KBM-7 (cell line): ENCODE data around the gene CYP4B1.

Experiments
- DNase-seq: peaks from one replicate; pipeline ENCODE4 v3.0.0-alpha.2; 2015
- in situ Hi-C: fragments of 300-500 bp; cut with MboI; formaldehyde crosslinking; loops from 2 replicates; pipeline ENCODE4 v1.14.3; 2020; ENCODE audit warnings: low sequenced_read_pairs, low pct_unique_long_range_greater_than_20kb, mixed read lengths

CYP4B1 gene

DNA sequence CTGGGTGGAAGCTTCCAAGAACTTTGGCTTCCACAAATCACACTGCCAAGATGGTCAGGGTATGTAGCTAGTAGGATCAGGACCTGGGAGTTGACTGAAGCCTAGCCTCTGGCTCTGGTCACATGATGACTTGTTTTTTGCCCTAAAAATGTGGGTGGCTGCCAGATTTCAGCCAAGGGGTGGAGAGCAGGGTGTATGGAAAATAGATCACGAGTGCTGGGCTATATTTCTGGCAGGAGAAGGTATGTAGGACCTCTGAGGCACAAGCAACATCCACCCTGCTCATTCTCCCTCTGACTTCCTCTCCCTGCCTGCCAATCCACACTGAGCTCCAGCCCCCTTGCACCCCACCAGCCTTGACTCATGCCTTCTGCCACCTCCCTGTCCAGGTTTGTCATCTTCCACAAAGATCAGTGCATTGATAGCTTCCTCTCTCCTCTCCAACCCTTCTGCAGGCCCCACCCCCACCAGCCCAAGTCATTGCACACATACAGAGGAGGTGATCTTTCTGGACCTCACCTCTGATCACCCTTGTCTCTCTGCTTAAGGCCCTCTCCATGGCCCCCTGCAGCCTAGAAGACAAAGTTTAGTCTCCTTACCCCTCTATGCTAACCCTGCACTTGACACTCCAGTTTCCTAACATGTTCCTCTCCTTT, 8.3 kb upstream of the CYP4B1 start:
- no peak for DNase-seq
- in situ Hi-C loops: no loop called here

DNA sequence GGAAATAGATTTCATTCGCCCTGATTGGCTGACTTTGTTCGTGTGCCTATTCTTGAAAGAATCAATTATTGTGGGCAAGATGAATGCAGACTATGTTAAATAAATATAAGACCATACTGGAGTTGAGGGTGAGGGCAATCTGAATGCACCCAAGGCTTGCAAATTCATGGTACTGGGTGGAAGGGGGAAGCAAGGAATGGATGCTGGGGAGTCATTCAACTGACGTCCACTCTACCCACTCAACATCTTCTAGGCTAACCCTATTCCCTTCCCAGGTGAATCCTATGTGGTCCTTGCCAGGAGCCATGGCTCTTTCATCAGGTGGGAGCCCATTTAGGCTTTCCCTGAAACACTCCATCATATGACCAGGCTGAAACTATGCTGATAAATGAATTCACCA, 5.7 kb upstream of the CYP4B1 start:
- in situ Hi-C loops: no loop called here
- DNase-seq: no peak

DNA sequence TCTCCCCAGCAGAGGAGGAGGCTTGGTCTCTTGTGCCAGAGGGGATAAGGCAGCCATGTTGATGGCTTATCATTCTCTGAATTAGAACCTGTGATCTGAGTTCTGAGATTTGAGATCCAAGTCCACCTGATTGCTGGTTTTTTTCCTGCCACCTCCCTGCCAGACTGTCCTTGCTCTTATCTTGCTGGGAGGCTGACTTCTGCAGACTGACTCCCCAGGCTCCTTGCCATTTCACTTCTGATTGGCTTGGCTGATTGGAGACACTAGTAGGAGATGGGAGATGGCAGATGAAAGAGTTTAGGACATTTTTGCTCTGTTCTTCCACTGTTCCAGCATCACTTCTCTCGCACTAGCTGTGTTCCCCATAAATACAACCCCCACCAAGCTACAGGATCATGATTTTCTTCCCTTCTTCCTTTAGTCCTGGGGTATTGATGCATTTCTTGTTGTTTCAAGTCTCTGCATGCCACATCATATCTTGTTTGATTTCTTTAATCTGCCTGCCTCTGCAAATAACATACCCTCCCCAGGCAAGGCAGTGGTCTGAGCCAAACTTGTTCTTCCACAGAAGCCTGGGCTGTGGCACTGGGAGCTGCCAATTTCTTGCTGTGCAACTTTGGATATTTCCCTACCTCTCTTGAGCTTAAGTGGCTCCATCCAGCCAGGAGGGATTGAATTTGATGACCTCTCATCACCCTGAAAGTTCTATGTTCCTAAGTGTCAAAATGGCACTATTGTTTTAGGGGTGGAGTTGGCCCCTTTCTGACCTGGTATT, 963 bp upstream of the CYP4B1 start:
- in situ Hi-C loops: no loop called here
- DNase-seq: no peak

DNA sequence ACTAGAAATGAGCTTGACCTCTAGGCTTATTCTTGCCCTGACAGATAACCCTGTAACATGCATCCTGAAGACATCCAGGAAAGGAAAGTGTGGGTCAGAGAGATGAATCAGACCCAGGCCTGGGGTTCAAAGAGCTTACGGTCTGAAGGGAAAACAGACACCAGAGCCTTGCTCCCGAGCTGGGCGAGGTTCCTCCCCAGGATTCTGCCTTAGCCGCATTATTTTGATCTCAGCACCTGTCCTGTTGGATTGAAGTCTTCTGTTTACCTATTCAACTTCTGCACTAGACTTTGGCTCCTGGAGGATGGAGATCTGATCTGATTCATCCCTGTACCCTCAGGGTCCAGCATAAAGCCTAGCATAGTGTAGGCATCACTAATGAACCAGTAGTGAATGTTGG, 1.9 kb downstream of the CYP4B1 start:
- in situ Hi-C loops: no loop called here
- no peak for DNase-seq

DNA sequence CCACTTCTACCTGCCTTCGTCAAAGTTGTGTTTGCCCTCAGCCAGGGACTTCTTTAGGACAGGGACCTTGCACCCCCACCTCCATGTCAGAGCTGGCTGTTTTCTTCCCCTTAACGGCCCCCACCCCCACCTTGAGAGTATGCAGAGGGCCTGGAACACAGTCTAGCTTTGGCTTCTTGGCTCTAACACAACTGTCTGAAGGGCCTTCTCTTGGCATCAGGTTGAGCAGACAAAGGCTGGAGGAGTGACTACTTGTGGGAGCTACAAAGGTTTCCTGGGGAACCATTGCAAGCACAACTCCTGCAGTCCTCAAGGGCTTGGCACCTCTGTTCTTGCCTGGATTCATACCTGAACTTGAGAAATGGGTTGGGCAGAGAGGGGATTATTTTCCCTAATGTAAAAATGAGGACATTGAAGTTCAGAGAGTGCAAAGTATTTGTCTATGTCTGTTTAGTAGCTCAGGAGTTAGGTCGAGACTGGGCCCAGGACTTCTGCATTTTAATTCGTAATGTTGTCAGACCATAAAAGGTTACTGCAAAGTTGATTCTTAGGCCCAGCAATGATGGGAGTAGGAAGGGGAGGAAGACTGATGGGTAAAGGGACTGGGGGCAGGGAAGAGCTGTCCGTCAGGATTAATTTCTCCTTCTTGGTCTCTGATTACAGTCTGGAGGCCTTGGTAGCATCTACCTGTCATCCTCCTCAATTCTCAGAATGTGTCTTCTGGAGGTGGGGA, 2.6 kb downstream of the CYP4B1 start:
- in situ Hi-C loops: no loop called here
- no peak for DNase-seq

DNA sequence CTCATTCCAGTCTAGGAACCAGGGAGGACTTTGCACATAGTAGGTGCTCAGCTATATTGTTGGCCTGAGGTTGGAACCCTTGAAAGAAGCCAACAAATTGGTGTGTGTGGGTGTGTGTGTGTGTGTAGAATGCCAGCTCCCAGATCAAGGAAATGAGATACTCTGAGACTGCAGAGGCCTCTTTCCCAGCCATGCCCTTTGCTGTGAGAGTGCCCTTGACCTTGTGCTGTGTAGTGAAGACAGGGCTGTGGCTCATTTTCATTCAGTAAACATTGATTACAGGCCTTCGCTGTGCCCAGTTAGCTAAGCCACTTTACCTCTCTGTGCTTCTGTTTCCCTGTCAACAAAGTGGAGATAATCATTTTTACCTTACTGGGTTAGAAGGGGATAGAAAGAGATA, 3.2 kb downstream of the CYP4B1 start:
- DNase-seq: no peak
- in situ Hi-C loops: no loop called here

DNA sequence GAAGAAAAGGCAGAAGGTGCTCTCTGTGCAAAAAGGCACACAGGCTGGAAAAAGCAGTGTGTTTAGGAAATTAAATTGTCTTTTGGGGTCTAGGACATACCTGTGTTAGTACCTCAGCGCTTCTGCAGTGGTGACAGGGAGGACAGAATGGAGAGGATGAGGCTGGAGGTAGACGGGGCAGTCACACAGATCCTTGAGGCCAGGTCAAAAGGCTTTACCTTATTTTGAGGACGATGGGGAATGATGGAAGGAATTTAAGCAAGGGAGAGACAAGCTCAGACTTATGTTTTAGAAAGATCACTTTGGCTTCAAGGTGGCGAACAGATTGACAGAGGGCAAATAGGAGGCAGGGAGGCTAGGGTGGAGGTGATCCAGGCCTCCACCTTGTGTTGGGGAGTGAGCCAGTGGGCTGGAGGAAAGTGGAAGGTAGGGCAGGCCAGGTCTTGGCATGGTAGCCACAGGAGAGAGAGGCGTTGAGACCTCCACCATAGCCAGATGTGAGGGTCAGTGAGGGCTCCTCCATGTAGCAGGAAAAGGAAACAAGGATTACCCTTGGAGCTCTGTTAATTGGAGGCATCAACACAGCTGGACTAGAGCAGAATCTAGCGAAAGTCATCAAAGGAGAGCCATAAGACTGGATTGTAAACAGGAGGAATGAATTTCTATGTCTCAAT, 4.2 kb downstream of the CYP4B1 start:
- DNase-seq: no peak
- in situ Hi-C loops: no loop called here

DNA sequence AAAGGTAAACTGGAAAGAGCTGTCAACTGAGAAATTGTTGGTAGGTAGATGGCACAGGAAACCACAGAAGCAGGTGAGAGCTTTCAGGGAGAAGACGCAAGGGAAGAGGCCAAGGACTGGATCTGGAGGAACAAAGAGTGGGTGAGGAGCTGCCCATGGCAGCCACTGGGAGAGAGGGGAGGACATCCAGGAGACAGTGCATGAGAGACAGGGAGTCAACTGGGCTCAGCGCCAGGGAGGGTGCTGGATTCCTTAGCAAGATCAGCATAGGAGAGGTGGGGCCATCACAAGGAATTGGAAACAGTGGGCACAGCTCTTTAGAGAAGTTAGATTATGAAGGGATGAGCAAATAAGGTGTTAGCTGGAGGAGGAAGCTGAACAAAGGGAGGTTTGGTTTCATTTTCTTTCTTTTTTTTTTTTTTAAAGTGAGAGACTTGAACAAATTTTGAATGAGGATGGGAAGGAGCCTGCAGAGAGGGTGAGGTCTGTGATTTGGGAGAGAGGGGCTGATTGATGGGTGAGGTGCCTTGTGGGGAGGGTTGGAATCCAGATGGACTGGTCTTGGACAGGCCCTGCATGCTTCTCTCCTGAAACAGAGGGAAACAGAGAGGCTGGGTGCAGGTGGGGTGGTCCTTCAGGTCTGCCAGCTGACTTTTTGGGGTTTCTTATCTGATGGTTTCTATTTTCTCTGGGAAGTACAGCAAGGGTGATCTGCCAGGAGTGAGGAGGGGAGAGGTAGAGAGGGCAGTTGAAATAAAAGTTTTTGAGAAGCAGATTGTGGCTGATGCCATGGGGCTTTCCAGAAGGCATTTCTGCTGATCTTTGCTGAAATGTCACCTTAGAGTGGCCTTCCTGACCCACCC, 5.4 kb downstream of the CYP4B1 start:
- in situ Hi-C loops: no loop called here
- no peak for DNase-seq

DNA sequence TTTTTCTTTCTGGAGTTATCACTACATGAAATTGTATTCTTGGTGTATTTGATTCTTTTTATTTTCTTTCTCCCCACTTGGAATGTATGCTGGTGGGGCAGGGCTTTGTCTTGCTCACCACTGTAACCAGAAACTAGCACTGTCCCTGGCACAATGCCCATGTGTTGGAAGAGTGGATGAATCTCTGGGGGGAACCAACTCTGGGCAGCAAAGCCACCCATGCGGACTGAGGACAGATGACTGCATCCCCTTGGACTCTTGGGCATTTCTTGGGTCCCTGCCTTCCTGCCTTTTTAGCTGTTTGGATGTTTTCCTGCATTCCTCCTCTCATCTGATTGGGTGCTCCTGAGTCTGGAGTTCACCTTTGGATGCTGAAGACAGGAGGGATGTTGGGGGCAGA, 6.1 kb downstream of the CYP4B1 start:
- no peak for DNase-seq
- in situ Hi-C loops: no loop called here

DNA sequence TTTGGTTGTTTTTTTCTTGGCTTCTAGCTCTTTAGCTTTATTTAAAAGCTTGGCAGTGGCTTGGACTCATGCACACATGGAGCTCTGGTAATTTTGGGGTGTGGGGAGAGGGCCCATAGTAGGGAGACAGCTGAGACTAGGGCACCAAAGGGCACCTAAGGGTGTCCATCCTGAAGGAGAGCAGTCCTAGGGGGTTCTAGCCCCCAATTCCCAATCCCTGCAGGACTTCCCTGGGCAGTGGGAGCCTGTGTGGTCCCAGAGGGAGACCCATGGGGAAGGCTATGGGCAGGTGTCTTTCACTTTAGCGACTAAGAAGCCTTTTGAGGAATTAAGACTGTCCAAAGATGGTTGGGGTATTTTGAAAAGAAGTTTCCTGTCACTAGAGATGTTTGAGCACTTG, 6.9 kb downstream of the CYP4B1 start:
- in situ Hi-C loops: no loop called here
- no peak for DNase-seq

DNA sequence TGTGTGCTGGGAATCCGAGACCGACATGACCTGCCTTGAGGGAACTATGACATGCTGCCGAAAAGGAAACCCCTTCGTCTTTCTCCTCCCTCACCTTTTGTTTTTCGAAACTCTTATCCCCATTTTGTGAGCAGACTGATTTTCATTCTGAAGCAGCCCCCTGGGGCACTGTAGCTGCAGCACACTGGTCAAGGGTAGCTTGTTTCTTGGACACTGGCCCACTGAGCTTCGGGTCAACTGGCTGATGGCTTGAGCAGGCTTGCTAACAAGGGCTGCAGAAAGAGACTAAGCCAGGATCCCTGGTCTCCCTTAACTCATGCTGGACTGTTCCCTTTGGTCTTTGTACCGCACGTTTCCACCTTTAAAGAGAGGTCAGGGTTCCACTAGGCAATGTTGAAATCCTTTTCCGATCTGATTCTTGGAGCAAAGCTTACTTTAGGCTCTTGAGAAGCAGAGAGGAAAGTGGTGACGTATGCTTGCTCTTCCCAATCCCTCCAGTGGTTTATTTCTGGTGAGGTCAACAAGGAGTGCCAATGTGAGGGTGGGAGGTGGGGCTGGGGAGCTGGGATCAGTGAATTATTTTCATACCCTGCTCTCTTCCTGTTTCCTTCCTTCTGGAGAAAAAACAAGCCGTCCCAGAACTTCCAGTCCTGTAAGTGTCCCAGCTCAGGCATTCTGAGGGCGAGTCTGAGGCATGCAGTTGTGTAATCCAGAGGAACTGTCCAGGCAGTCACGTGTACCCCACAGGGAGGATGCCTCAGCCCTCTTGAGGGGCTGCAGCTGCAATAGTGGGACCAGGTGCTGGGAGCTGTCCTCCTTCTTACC, 7.6 kb downstream of the CYP4B1 start:
- in situ Hi-C loops: no loop called here
- no peak for DNase-seq

DNA sequence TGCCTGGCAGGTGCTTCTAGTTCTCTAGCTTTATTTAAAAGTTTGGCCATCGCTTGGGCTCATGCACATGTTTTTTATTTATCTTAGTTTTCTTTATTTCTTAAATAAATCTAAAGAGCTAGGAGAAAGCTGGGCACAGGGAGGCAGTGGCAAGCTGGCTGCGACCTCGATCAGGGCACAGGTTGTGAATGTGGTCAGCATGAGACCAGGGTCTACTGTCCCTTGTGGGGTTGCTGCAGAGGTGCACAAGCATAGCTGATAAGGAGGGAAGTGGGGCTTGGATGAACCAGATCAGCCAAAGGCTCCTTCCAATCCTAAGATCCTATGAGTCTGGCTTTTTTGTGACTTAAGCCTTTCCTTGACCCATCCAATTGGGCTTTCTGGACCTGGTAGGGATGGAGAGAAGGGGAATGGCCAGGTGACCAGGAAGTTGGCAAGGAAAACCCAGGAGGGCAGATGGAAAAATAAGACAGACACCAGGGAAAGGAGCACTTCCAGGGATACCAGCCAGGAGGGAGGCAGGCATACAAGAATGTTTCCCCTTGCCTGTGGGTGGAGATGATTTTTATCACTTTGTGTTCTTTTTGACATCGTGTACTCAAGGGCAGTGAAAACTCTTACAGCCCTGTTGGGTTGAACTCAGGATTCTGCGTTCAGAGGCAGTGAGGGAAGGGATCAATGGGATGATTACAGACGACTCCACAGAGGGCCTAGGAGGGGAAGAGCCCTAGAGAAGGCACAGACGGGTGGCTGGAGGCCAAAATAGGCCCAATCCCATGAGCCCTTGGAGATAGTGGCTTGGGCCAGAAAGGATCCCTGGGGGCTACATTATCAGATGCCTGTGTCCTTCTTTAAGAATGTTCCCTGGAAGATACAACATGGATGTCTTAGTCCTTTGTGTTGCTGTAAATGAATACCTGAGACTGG, 8.5 kb downstream of the CYP4B1 start:
- no peak for DNase-seq
- in situ Hi-C loops: no loop called here

DNA sequence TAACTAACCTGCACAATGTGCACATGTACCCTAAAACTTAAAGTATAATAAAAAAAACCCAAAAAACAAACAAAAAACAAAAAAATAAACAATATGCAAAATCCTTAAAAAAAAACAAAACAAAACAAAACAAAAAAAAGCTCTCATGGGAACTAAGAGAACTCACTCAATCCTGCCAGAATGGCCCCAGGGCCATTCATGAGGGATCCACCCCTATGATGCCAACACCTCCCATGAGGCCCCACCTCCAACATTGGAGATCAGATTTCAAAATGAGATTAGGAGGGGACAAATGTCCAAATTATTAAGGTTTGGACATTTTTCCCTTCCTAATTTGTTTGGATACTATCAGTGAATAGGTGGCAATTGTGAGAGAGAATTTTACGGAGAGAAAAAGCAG, 10.2 kb downstream of the CYP4B1 start:
- in situ Hi-C loops: no loop called here
- DNase-seq: no peak

DNA sequence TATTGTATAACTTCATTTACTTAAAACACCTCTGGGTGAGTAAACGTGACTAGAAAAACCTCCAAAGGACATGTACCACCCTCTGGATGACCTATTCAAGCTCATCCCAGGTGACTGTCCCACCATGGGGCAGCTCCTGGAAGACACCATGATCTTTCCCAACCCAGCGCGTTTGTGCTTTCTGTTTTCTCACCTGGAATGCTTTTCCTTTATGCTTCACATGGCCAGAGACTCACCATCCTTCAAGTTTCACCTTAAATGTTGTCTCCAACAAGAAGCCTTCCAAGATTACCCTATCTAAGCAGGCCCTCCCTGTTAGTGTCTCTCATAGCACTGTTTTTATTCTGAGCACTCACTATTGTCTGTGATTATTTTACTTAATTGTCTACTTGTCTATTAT, 11.1 kb downstream of the CYP4B1 start:
- DNase-seq: no peak
- in situ Hi-C loops: no loop called here

DNA sequence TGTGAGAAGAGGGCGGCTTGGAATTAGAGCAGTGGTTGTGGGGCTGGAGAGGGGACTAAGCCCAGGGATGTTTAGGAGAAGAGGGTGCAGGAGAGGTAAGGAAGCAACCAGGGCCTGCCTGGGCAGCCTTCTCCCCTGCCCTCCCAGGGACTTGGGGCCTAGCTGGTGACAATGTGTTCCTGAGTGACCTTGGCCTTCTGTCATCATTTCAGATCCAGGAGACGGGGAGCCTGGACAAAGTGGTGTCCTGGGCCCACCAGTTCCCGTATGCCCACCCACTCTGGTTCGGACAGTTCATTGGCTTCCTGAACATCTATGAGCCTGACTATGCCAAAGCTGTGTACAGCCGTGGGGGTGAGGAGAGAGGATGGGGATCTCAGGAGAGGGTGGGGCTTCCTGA, 11.8 kb downstream of the CYP4B1 start:
- in situ Hi-C loops: no loop called here
- no peak for DNase-seq

DNA sequence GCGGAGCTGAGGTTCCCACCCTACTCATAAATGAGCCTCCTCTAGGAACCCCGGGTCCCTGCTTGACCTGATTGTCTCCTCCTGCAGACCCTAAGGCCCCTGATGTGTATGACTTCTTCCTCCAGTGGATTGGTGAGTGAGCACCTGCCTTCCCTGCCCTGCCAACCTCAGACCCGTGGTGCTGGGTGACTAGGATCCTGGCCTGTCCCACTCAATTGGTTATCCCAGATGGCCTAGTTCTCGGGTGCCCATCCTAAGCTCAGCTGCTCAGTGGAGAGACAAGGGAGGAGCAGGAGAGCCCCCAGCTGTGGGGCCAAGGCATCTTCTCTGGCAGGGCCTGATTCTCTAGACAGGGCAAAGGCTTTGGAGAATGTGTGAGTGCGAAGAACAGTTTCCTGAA, 12.2 kb downstream of the CYP4B1 start:
- in situ Hi-C loops: no loop called here
- no peak for DNase-seq
